Smooth muscle cell of the brain vasculature (primary cell): ENCODE results near the gene GTF3C1.
"Not testable (repeated sequence)": the region's sequence is repeated elsewhere in the genome, so short reads cannot be mapped to it uniquely, and the experiment has no call there.

Source experiments
- DNase-seq: peaks from one replicate; pipeline ENCODE4 v3.0.0-alpha.2; 2012; ENCODE audit warnings: low read depth, low spot score

Gene GTF3C1

DNA sequence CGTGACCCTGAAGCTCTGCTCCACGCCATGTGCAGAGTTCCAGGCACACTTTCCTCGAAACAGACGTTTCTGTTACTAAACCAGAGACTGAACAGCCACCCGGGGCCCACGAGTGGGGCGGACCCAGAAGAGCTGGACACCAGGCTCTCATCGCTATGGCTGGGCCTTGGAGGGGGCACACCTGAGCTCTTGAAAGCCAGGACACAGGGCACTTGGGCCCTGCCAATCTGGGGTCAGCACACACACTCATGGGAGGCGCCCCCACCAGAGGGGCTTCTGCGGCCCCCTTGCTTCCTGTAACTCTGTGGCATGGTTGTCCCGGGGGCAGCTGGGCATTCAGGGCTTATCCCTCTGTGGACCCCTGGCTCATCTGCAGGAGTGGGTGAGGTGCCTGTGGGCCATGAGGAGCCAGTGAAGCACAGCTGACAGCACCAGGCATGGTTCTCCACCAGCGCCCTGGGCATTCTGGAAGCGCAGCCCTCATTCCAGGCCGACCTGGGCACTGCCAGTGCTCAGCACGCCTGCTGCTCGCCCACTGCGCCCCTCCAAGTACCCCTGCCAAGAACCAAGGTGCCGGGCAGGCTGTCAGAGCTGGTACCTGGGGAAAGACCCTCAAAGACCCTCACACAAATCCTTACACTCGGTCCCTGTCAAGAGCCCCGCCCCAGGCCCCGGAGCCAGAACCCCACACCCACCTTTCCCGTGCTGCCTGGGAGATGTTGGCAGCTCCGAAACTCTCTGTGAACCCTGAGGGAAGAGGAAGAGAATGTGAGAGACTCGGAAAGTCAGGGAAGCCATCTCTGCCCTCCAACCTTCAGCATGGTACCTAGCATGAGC is 86.6 kb downstream of the GTF3C1 start:
- DNase-seq: no peak

DNA sequence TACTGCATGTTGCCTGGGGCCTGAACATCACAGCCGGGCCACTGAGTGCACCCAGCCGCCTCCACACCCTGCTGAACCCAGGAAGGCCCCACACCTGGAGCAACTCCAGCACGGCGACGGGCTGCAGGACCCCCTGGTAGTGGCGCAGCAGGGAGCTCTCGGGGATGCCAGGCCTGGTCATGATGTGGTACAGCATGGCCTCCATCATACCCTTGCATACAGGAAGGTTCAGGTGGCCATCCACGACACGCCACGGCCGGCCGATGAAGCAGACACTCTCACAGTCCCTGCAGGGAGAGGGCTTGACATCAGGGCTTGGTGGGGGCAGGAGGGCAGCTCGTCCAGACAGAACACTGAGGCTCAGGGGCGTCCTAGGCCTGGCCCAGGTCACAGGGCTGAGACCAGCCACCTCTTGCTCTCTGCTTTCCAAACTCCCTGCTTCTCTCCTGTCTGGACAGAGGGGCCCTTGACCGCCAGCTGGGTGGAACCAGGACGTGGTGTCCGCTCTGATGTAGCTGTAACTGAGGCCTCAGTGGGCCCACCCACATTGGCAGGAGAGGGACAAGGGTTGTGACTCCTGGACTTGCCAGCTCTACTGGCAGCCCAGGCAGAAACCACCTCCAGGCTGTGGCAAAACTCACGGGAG is 87.4 kb downstream of the GTF3C1 start:
- DNase-seq: no peak

- DNase-seq: no peak
Measured at GRCh38 chr16:27461483-27462171, 88.1 kb downstream of the GTF3C1 start.

DNA sequence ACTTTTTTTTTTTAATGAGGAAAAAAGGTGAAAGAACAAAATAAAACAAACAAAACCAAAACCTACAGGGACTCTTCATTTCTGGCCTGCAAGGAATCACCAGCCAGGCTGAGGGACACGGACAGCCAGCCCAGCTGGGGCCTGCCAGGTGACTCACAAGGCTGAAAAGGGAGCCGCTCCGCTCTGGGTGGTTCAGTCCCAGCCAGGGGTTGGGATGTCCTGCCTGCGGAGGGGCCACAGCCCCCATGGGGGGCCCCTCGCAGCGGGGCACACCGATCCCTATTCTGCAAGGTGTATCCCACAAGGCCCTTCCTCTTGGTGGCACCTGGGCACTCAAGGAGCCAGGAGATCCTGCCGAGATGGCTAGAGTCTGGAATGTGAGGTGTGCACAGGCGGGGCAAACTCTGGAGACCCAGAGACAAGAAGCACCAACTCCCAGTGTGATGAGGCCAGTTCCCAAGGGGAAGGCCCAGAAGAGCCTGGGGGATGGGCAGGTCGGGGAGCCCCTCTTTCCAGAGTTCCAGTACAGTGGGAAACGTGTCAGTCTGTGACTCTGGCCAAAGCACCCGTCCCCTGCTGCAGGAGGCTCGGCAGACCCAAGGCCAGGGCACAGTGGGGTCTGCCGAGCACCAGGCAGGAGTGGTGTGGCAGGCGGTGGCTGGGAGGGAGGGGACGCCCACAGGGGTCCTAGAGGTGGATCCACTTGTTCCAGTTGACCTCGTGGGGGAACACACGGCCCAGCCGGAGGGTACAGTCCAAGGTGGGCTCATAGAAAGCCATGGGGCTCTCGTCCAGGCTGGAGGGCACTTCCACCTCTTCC is 88.8 kb downstream of the GTF3C1 start:
- no peak for DNase-seq

GRCh38 chr16:27460213-27460612 is 89.5 kb downstream of the GTF3C1 start:
- DNase-seq: no peak

DNA sequence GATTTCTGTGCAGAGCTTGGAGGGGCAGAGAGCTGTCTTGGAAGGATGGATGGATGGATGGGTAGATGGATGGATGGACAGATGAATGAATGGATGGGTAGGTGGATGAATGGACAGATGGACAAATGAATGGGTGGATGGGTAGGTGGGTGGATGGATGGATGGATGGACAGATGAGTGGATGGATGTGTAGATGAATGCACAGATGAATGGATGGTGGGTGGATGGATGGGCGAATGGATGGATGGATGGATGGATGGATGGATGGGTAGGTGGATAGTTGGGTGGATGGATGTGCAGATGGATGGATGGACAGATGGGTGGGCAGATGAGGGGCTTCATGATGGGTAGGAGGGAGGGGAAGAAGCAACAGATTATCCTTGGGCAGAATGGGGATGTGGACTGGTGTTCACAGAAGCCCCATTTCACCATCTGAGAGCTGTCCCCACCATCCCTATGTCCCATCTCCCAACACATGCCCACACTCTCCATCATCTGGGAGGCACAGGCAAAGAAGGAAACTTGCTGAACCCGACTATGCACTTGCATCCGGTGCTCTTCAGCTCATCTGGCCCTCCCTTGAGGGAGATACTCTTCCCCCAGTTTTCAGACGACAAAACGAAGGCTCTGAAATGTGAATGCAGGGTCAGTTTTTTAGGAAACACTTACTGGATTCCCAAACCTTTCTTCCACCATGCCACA is 90.6 kb downstream of the GTF3C1 start:
- DNase-seq: no peak

DNA sequence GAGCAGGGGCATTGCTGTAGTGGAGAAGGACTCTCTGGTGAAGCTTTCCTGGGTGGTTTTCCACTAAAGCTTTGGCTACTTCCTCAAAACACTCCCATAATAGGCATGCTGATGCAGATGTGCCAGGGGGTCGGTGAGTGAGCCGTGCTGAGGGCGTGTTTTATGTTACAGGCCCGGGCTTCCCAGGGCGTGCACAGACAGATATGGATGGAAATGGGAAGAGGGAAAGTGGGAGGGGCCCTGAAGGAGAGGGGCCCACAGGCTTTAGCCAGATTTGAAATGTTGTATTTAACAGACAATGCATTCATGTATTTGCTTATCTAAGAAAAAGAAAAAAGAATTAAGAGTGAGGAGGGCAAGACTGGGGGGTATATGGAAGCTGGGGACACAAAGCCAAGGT is 91.5 kb downstream of the GTF3C1 start:
- no peak for DNase-seq

DNA sequence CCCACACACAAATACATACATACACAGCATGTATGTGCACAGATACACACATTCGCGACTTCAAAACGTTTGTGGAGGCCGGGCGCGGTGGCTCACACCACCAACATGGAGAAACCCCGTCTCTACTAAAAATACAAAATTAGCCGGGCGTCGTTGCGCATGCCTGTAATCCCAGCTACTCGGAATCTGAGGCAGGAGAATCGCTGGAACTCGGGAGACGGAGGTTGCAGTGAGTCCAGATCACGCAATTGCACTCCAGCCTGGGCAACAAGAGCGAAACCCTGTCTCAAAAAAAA is 92.2 kb downstream of the GTF3C1 start:
- not testable (repeated sequence) for DNase-seq

DNA sequence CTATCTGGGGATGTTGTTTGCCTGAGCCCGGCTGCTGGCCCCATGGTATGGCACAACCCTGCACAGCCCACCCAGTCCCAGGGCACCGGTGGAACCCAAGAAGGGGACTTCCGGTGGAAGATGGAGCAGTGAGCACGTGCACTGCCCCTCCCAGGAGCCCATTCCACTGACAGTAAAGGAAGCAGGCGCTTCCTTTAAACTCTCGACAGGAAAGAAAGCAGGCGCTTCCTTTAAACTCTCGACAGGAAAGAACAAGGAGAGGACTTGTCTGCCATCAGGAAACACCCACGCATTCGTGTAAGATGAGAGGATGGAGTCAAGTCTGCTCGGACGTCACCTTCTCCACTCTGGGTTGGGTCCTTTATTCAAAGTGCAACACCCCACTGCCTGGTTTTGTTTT is 94.0 kb downstream of the GTF3C1 start:
- no peak for DNase-seq

DNA sequence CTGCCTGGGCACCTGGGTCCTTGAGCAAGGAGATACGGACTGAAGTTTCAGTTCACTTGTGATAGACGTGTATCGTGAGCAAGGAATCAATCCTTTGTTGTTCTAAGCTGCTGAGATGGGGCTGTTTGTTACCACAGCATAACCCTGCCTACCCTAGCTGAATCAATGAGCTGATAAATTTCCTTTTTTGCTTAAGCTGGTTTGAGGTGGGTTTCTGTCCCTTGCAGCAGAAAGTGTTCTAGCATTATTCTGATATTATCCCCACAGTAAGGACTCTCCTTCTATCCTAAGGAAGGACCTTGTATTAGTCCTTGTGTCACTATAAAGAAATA is 96.3 kb downstream of the GTF3C1 start:
- DNase-seq: no peak

DNA sequence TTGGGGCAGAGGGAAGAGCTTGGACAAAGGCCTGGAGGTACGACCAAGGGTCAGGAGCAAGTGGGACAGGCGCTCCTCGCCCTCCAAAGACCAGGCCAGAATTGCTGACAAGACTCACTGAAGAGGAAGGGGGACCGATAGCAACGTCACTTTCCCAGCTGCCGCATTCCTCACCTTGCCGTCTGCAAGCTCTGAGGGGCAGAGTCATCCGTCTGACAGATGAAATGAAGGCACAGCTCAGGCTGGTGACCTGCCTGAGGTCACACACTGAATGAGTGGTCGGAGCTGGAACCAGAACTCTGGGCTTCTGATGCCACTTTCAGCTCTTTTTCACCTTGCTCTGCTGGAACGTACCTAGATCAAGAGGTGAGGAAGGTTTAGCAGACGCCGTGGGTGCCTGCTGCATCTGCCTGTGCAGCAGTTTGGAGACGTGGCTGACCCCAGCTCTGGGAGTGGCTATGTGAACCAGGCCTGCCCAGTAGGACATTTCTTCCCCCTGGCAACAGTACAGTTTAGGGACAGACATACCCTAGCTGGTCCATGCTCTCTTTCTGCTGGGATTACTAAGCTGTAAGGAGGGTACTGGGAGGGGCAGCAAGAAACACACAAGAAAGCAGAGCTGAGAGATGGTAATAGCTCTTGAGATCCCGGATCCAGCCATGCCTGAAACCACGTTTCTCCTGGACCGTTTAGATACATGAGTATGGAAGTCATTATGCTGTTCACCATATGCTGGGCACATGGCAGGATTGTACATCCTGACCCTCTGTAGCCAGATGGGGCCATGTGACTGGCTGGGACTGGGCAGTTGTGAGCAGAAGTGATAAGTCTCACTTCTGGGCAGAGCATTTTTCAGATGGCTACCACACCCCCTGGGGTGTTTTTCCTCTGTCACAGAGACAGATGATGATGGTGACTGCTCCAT is 96.9 kb downstream of the GTF3C1 start:
- DNase-seq: no peak

DNA sequence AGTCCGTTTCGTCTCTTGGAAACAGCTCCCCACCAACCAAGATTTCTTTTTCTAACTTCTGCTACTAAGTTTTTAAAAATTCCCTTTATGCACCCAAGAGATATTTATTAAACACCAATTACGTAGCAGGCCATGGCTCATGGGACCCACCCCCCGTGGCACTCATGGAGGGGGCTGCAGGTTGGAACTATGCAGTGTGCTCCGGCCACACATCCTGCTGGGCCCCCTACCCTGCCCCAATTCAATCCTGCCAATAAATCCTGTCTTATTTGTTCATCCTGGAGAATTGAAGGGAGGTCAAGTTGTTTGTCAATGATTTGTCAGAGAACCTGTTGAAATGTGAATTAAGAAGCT is 99.5 kb downstream of the GTF3C1 start:
- DNase-seq: no peak

GRCh38 chr16:27449434-27450195 is 100.1 kb downstream of the GTF3C1 start:
- DNase-seq: no peak

GRCh38 chr16:27448532-27449433 is 100.9 kb downstream of the GTF3C1 start:
- no peak for DNase-seq

DNA sequence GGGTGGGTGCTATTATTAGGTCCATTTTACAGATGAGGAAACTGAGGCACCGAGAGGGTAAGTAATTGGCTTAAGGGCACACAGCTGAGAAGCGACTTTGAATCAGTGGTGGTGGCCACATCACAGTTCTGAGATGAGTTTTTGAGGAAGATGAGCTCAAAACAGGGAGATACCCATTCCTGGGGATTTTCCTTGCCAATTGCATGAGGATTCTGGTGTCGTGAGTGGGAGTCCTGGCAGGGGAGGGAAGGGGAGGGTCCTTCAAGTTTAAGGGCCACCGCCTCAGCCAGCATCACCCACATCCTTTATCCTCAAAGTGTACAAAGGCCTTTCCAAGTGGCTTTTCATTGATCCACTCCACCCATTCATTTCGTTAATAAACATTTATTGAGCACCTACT is 102.4 kb downstream of the GTF3C1 start:
- DNase-seq: no peak

DNA sequence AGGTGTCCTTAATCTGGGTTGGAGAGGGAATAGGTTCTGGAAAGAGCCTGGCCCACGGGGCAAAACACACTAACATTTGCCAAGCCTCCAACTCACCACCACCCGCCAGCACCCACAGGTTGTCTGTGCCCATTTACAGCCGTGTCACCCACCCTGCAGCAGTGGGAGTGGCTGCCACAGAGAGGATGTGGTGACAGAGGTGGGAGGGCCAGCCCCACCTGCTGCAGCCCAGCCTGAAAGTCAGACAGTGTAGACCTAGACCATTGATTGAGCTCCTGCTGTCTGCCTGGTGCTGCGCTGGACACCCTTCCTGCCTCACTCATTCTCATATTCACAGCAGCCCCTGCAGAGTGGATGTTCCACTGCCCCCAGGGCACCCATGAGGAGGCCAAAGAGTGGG is 103.0 kb downstream of the GTF3C1 start:
- DNase-seq: no peak

- no peak for DNase-seq
Measured at GRCh38 chr16:27445502-27446175, 104.1 kb downstream of the GTF3C1 start.

DNA sequence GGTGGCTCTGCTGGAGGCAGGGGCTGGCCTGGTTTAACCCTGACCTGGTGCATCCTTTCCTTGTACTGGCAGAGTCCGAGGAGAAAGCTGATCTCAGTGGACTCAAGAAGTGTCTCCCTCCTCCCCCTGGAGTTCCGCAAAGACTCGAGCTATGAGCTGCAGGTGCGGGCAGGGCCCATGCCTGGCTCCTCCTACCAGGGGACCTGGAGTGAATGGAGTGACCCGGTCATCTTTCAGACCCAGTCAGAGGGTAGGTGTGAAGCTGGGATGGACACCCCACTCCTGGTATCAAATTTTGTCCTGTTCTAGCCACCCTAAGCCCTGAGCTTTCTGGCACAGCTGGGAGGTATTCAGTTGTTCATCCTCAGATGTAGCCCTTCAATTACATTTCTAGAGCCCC is 105.2 kb downstream of the GTF3C1 start:
- no peak for DNase-seq
